Islet of Langerhans (tissue), 1 donor: ENCODE measurements around the gene ADGRL3.

Experiments
- FAIRE-seq: peaks from one replicate; lab custom pipeline; 2011; peaks lifted over from hg19 to GRCh38; lab: Jason Lieb, UNC

The ADGRL3 gene

GRCh38 chr4:62119195-62119594 lies 919.1 kb downstream of the ADGRL3 start:
- FAIRE-seq, result no peak

GRCh38 chr4:62126064-62126732 lies 926.1 kb downstream of the ADGRL3 start:
- FAIRE-seq, result no peak
